B cell (primary cell): ENCODE results near the gene CACNA1A. TPM values are rescaled to one million over a fixed set of nuclear protein-coding genes. Genes with fewer than 3 reads are reported as not detected.

Experiments used
- ATAC-seq: fragments of 200-7000 bp; cut with Tn5 transposase; one replicate; pipeline ENCODE4 v1.10.0; 2021; ENCODE audit warnings: low read depth, mild to moderate bottlenecking, moderate number of reproducible peaks, moderate library complexity
- CTCF ChIA-PET: fragments of 350-600 bp; sonication (Branson Sonifier 250); formaldehyde crosslinking; loops from one replicate; lab custom pipeline; 2021; ENCODE audit warnings: antibody characterized with exemption, inconsistent platforms; lab: Charles Lee
- POLR2A ChIA-PET: fragments of 350-600 bp; sonication (Branson Sonifier 250); formaldehyde crosslinking; loops from one replicate; lab custom pipeline; 2021; ENCODE audit warnings: antibody characterized with exemption; lab: Charles Lee
- DNase-seq: peaks from one replicate; pipeline ENCODE4 v3.0.0; 2013
- H2AFZ ChIP-seq: 2 replicates; pipeline ENCODE4 v1.6.1; 2012; ENCODE audit warnings: mild to moderate bottlenecking, low read depth, low read length; ENCODE audit not compliant: insufficient read depth, poor library complexity, severe bottlenecking
- H3K27ac ChIP-seq, 2 donors: 1 replicate in 1 of 2; 2 replicates in 1 of 2; pipeline ENCODE4 v1.5.1; 2012 to 2013; ENCODE audit warnings: low read length in 2 of 2, mild to moderate bottlenecking in 2 of 2, moderate library complexity in 1 of 2
- H3K27me3 ChIP-seq, 4 experiments: fragments of 200-600 bp in 1 of 4; sonication (generic) in 1 of 4; replicated peaks in 1 of 4; 1 replicate in 2 of 4; 2 replicates in 2 of 4; pipeline versions ENCODE4 v1.6.1 to v1.7.0; 2013 to 2016; ENCODE audit warnings: low read length in 3 of 4, mild to moderate bottlenecking in 2 of 4, mixed read lengths in 1 of 4, moderate library complexity in 1 of 4; ENCODE audit not compliant: insufficient read depth in 4 of 4, control insufficient read depth in 3 of 4; ENCODE audit errors: control extremely low read depth in 1 of 4
- H3K36me3 ChIP-seq, 2 experiments: replicated peaks in 1 of 2; 1 replicate in 1 of 2; 2 replicates in 1 of 2; pipeline versions ENCODE4 v1.6.1 to v1.7.1; 2013; ENCODE audit warnings: low read length in 1 of 2; ENCODE audit not compliant: insufficient read depth in 2 of 2, control insufficient read depth in 1 of 2; ENCODE audit errors: control extremely low read depth in 1 of 2, extremely low read depth in 1 of 2
- H3K4me1 ChIP-seq, 2 donors: fragments of 200-600 bp in 1 of 2; sonication (generic) in 1 of 2; 1 replicate in 1 of 2; 2 replicates in 1 of 2; pipeline versions ENCODE4 v1.5.1 to v1.6.1; 2013 to 2017; ENCODE audit warnings: low read length in 2 of 2; ENCODE audit not compliant: control insufficient read depth in 2 of 2, insufficient read depth in 2 of 2
- H3K4me2 ChIP-seq: replicated peaks from 2 replicates; pipeline ENCODE3; 2012; ENCODE audit warnings: mild to moderate bottlenecking, low read depth, low read length; ENCODE audit not compliant: poor library complexity, severe bottlenecking
- H3K4me3 ChIP-seq, 5 experiments: fragments of 200-600 bp in 1 of 5; sonication (generic) in 1 of 5; 1 replicate in 3 of 5; 2 replicates in 2 of 5; pipeline versions ENCODE4 v1.5.1 to v1.7.0; 2011 to 2016; ENCODE audit warnings: low read length in 4 of 5, mild to moderate bottlenecking in 4 of 5, low read depth in 2 of 5, control low read depth in 1 of 5, moderate library complexity in 1 of 5; ENCODE audit not compliant: insufficient read depth in 1 of 5; ENCODE audit errors: control extremely low read depth in 1 of 5, extremely low read depth in 1 of 5
- H3K79me2 ChIP-seq: fragments of 200-600 bp; sonication (generic); one replicate; pipeline ENCODE4 v1.6.0; 2016; ENCODE audit warnings: low read length; ENCODE audit not compliant: control insufficient read depth, insufficient read depth
- H3K9ac ChIP-seq: fragments of 200-600 bp; sonication (generic); 2 replicates; pipeline ENCODE4 v1.6.1; 2017; ENCODE audit warnings: mild to moderate bottlenecking, low read length, moderate library complexity
- H3K9me3 ChIP-seq, 3 donors: one replicate each; pipeline versions ENCODE4 v1.6.1 to v1.7.1; 2013; ENCODE audit warnings: low read length in 2 of 3; ENCODE audit not compliant: control insufficient read depth in 2 of 3, insufficient read depth in 1 of 3; ENCODE audit errors: control extremely low read depth in 1 of 3
- H4K20me1 ChIP-seq: 2 replicates; pipeline ENCODE4 v1.6.0; 2012; ENCODE audit warnings: mild to moderate bottlenecking, low read length; ENCODE audit not compliant: insufficient read depth, control insufficient read depth, poor library complexity, severe bottlenecking
- H3K27ac Mint-ChIP-seq: one replicate; pipeline ENCODE4 v1.8.0; 2021; ENCODE audit warnings: mixed read lengths
- H3K27me3 Mint-ChIP-seq: one replicate; pipeline ENCODE4 v1.8.0; 2021; ENCODE audit warnings: mixed read lengths
- H3K4me1 Mint-ChIP-seq: one replicate; pipeline ENCODE4 v1.8.0; 2021; ENCODE audit warnings: mixed read lengths
- H3K4me3 Mint-ChIP-seq: one replicate; pipeline ENCODE4 v1.8.0; 2021; ENCODE audit warnings: mixed read lengths
- H3K9me3 Mint-ChIP-seq: one replicate; pipeline ENCODE4 v1.8.0; 2022; ENCODE audit warnings: mixed read lengths; ENCODE audit not compliant: insufficient read depth
- EZH2 ChIP-seq: IDR thresholded peaks from 2 replicates; pipeline ENCODE4 v1.6.1; 2012; ENCODE audit warnings: borderline replicate concordance, low read depth, mild to moderate bottlenecking, moderate library complexity, low read length; ENCODE audit not compliant: insufficient read depth, poor library complexity, severe bottlenecking
- WGBS: methylation state at CpG from one replicate; pipeline ENCODE4 v1.1.5; 2013; ENCODE audit warnings: missing lambda C conversion rate; ENCODE audit not compliant: insufficient coverage; 5-methylcytosine and 5-hydroxymethylcytosine counted together
- intact Hi-C: fragments of 100-400 bp; cut with micrococcal nuclease; formaldehyde crosslinking; loops from one replicate; pipeline ENCODE4 v1.10.0; 2022
- polyA plus RNA-seq: library from polyadenylated mRNA; depleted of rRNA; stranded (reverse); fragments of >200 nt; gene quantifications from 2 replicates; pipeline ENCODE4 v1.2.3, GENCODE V29; 2012
- total RNA-seq, 2 donors: library from RNA; stranded (reverse); fragments of 120-200 nt in 1 of 2; gene quantifications; 1 replicate in 1 of 2; 2 replicates in 1 of 2; pipeline versions ENCODE4 v1.2.3 to v1.2.4, GENCODE V29; 2013 to 2022
- TF ChIP-seq, protein P1 (sequence below): fragments of 200-600 bp; IDR thresholded peaks from one replicate; pipeline ENCODE4 v1.8.0; 2022; ENCODE audit warnings: antibody characterized with exemption, mild to moderate bottlenecking

Gene CACNA1A
- total and polyA plus RNA-seq, 2 donors (not counting 1 experiment from before 2014, with no cell fraction given), result 1.2 to 1.3 TPM

DNA sequence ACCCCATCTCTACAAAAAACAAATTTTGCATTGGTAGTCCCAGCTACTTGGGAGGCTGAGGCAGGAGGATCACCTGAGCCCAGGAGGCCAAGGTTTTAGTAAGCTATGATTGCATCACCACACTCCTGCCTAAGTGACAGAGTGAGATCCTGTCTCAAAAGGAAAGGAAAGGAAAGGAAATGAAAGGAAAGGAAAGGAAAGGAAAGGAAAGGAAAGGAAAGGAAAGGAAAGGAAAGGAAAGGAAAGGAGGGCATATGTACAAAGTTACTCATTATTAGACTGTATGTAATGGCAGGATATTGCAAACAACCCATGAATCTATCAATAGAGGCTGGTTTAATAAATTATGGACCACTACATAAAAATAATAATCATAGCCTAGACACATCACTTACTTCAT is 40.8 kb upstream of the CACNA1A start:
- POLR2A ChIA-PET, result interaction anchor here (0.7 kb wide), 1 partner anchor 9 kb away, joined by 3 read pairs; no protein-coding TSS in a partner anchor
- DNase-seq, result no peak
- Mint-ChIP-seq H3K27me3 (peaks cover 29% of the 10 kb centered on the region), H3K4me1 (no peaks in the 10 kb centered on the region), H3K27ac (no peak overlapping the region), H3K4me3 (no peak overlapping the region), H3K9me3 (peaks cover 4% of the 10 kb centered on the region)
- Histone ChIP-seq H3K4me3 (no peak overlapping the region), H3K27me3 (no peaks in the 10 kb centered on the region), H2AFZ (no peak overlapping the region), H3K79me2 (no peaks in the 10 kb centered on the region), H3K9ac (no peak overlapping the region), H3K4me2 (no peak overlapping the region), H3K36me3 (no peaks in the 10 kb centered on the region), H3K4me1 (no peaks in the 10 kb centered on the region), H3K9me3 (peaks cover 0 to 6% (median 0%) of the 10 kb centered on the region in 3 donors), H4K20me1 (no peaks in the 10 kb centered on the region), H3K27ac (no peak overlapping the region)
- TF ChIP-seq, protein P1, sequence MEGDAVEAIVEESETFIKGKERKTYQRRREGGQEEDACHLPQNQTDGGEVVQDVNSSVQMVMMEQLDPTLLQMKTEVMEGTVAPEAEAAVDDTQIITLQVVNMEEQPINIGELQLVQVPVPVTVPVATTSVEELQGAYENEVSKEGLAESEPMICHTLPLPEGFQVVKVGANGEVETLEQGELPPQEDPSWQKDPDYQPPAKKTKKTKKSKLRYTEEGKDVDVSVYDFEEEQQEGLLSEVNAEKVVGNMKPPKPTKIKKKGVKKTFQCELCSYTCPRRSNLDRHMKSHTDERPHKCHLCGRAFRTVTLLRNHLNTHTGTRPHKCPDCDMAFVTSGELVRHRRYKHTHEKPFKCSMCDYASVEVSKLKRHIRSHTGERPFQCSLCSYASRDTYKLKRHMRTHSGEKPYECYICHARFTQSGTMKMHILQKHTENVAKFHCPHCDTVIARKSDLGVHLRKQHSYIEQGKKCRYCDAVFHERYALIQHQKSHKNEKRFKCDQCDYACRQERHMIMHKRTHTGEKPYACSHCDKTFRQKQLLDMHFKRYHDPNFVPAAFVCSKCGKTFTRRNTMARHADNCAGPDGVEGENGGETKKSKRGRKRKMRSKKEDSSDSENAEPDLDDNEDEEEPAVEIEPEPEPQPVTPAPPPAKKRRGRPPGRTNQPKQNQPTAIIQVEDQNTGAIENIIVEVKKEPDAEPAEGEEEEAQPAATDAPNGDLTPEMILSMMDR, result no peak
- TF ChIP-seq EZH2, result no peak
- CTCF ChIA-PET, result no interaction called here
- intact Hi-C loops, result no loop called here
- ATAC-seq, result no peak

- no peak overlapping the region for H3K4me2 ChIP-seq
- no peaks in the 10 kb centered on the region for H3K79me2 ChIP-seq
- ATAC-seq, result no peak
- H3K4me1 ChIP-seq, result no peaks in the 10 kb centered on the region
- no peak overlapping the region for H3K4me3 Mint-ChIP-seq
- no peak overlapping the region for H2AFZ ChIP-seq
- H3K9me3 Mint-ChIP-seq, result peaks cover 4% of the 10 kb centered on the region
- H3K36me3 ChIP-seq, result no peaks in the 10 kb centered on the region
- H3K4me3 ChIP-seq, result no peak overlapping the region
- TF ChIP-seq EZH2, result no peak
- TF ChIP-seq, protein P1, result no peak
- intact Hi-C loops, result no loop called here
- H3K27me3 ChIP-seq, result peaks cover 0 to 4% (median 0%) of the 10 kb centered on the region in 4 experiments
- H4K20me1 ChIP-seq, result no peaks in the 10 kb centered on the region
- H3K27ac ChIP-seq, result no peak overlapping the region
- H3K27me3 Mint-ChIP-seq, result peaks cover 29% of the 10 kb centered on the region
- no peaks in the 10 kb centered on the region for H3K4me1 Mint-ChIP-seq
- peaks cover 0 to 8% (median 0%) of the 10 kb centered on the region in 3 donors for H3K9me3 ChIP-seq
- WGBS, result no CpG with 5 or more reads among the region's 2 CpGs
- ChIA-PET CTCF (no interaction called here), POLR2A (no interaction called here)
- no peak overlapping the region for H3K27ac Mint-ChIP-seq
- H3K9ac ChIP-seq, result no peak overlapping the region
- no peak for DNase-seq
Measured at GRCh38 chr19:13544423-13544822, 38.1 kb upstream of the CACNA1A start.
